A549 (cell line): ENCODE measurements around the gene GLCE.
"Not testable (repeated sequence)": the region's sequence is repeated elsewhere in the genome, so short reads cannot be mapped to it uniquely, and the experiment has no call there.

Source experiments
- CTCF ChIP-seq: fragments of >200 bp; sonication (Bioruptor Twin); formaldehyde crosslinking; IDR thresholded peaks from 3 replicates; pipeline ENCODE4 v1.5.1; 2016
- EP300 ChIP-seq, 2 experiments: fragments of >200 bp; sonication (Bioruptor Twin); formaldehyde crosslinking; IDR thresholded peaks; 2 replicates in 1 of 2; 3 replicates in 1 of 2; pipeline ENCODE4 v1.6.1; 2016 to 2017
- PBX3 ChIP-seq: IDR thresholded peaks from 2 replicates; pipeline ENCODE4 v1.6.1; 2012
- POLR2AphosphoS2 ChIP-seq: conservative IDR thresholded peaks from 2 replicates; pipeline ENCODE4 v1.6.1; 2012; ENCODE audit warnings: low read length, improper control_type of control experiment, inconsistent platforms

- TF ChIP-seq CTCF; EP300 (IDR thresholded peaks at IDR 0.05); PBX3; POLR2AphosphoS2: not testable (repeated sequence)
Observed at GRCh38 chr15:69291651-69292050, 131.2 kb downstream of the GLCE start.
